GM12878 (cell line): ENCODE results near the gene SUPT4H1. TPM values are rescaled to one million over a fixed set of nuclear protein-coding genes. Genes with fewer than 3 reads are reported as not detected.

Experiments used
- ATAC-seq: fragments of 200-7000 bp; cut with Tn5 transposase; 3 replicates; pipeline ENCODE4 v1.9.1; 2020; ENCODE audit warnings: mild to moderate bottlenecking, moderate library complexity
- BruUV-seq: library from RNA; stranded (reverse); fragments of 400-500 nt; replicated peaks from 2 replicates; lab custom pipeline; 2021; lab: Mats Ljungman, UMichigan
- CTCF ChIA-PET: fragments of 300-600 bp; sonication (Branson Sonifier 250); formaldehyde crosslinking; extraction: SDS; loops from one replicate; lab custom pipeline; 2021; ENCODE audit warnings: inconsistent platforms; lab: Yijun Ruan, JAX
- POLR2A ChIA-PET: fragments of 350-600 bp; formaldehyde crosslinking; extraction: SDS; loops from one replicate; lab custom pipeline; 2021; ENCODE audit warnings: inconsistent platforms; lab: Charles Lee
- RAD21 ChIA-PET: fragments of 300-600 bp; sonication (Branson Sonifier 250); formaldehyde crosslinking; loops from one replicate; lab custom pipeline; 2023; ENCODE audit warnings: antibody characterized with exemption; ENCODE audit not compliant: unreplicated experiment; lab: Charles Lee
- SMC1A ChIA-PET: fragments of 300-600 bp; sonication (Branson Sonifier 250); formaldehyde crosslinking; loops from one replicate; lab custom pipeline; 2023; ENCODE audit not compliant: unreplicated experiment, uncharacterized antibody; lab: Charles Lee
- DNase-seq: peaks from one replicate; pipeline ENCODE4 v3.0.0-alpha.2; 2011; ENCODE audit warnings: low read depth, low spot score
- FAIRE-seq: peaks from 3 replicates; lab custom pipeline; 2011; peaks lifted over from hg19 to GRCh38; lab: Jason Lieb, UNC
- H2AFZ ChIP-seq: 2 replicates; pipeline ENCODE4 v1.6.0; 2011; ENCODE audit warnings: low read depth, low read length, control low read depth; ENCODE audit not compliant: control insufficient read depth
- H3K27ac ChIP-seq: 2 replicates; pipeline ENCODE4 v1.5.1; 2011; ENCODE audit warnings: control low read depth; ENCODE audit not compliant: control insufficient read depth, insufficient read depth
- H3K27me3 ChIP-seq, 2 experiments: replicated peaks in 1 of 2; 2 replicates each; pipeline versions ENCODE4 v1.6.0 to v1.6.1; 2011; ENCODE audit warnings: low read length in 1 of 2; ENCODE audit not compliant: control insufficient read depth in 2 of 2, insufficient read depth in 2 of 2
- H3K36me3 ChIP-seq, 2 experiments: 2 replicates each; pipeline ENCODE4 v1.5.1; 2011; ENCODE audit warnings: low read length in 1 of 2; ENCODE audit not compliant: control insufficient read depth in 2 of 2, insufficient read depth in 2 of 2
- H3K4me1 ChIP-seq: 2 replicates; pipeline ENCODE4 v1.6.1; 2011; ENCODE audit warnings: mild to moderate bottlenecking, low read length, moderate library complexity, mixed read lengths; ENCODE audit not compliant: control insufficient read depth, insufficient read depth
- H3K4me2 ChIP-seq: 2 replicates; pipeline ENCODE4 v1.6.0; 2011; ENCODE audit warnings: control low read depth; ENCODE audit not compliant: control insufficient read depth, insufficient read depth
- H3K4me3 ChIP-seq: fragments of 200-600 bp; sonication (generic); 2 replicates; pipeline ENCODE4 v1.5.1; 2016
- H3K79me2 ChIP-seq: 2 replicates; pipeline ENCODE4 v1.6.0; 2011; ENCODE audit warnings: low read length; ENCODE audit not compliant: control insufficient read depth, insufficient read depth
- H3K9ac ChIP-seq: 2 replicates; pipeline ENCODE4 v1.8.0; 2011; ENCODE audit warnings: low read length, control low read depth, mixed read lengths; ENCODE audit not compliant: control insufficient read depth, insufficient read depth
- H3K9me3 ChIP-seq: replicated peaks from 3 replicates; pipeline ENCODE4 v1.5.1; 2011; ENCODE audit warnings: mild to moderate bottlenecking, low read length; ENCODE audit not compliant: control insufficient read depth, insufficient read depth
- H4K20me1 ChIP-seq: 2 replicates; pipeline ENCODE4 v1.6.0; 2011; ENCODE audit not compliant: control insufficient read depth, insufficient read depth
- BCLAF1 ChIP-seq: fragments of 450-650 bp; IDR thresholded peaks from 2 replicates; pipeline ENCODE4 v1.6.1; 2017; ENCODE audit warnings: antibody characterized with exemption, mild to moderate bottlenecking, moderate library complexity
- BHLHE40 ChIP-seq, 2 experiments: fragments of 450-650 bp in 1 of 2; IDR thresholded peaks; 2 replicates each; pipeline ENCODE4 v1.6.1; 2011 to 2017; ENCODE audit warnings: low read depth in 2 of 2, borderline replicate concordance in 1 of 2, improper control_type of control experiment in 1 of 2, low read length in 1 of 2, mild to moderate bottlenecking in 1 of 2
- HDAC6 ChIP-seq: fragments of 200-600 bp; sonication (generic); IDR thresholded peaks from one replicate; pipeline ENCODE4 v1.8.0; 2017; ENCODE audit warnings: antibody characterized with exemption; ENCODE audit not compliant: unreplicated experiment
- JUND ChIP-seq: IDR thresholded peaks from 2 replicates; pipeline ENCODE4 v1.6.1; 2012; ENCODE audit warnings: low read depth, mild to moderate bottlenecking, low read length, improper control_type of control experiment, moderate library complexity
- NFYB ChIP-seq: IDR thresholded peaks from 2 replicates; pipeline ENCODE4 v1.6.1; 2011; ENCODE audit warnings: low read depth, mild to moderate bottlenecking, low read length, improper control_type of control experiment, moderate library complexity; ENCODE audit not compliant: insufficient read depth
- WRNIP1 ChIP-seq: IDR thresholded peaks from 2 replicates; pipeline ENCODE4 v1.6.1; 2011; ENCODE audit warnings: low read depth, low read length, improper control_type of control experiment, borderline replicate concordance
- WGBS: methylation state at CpG from one replicate; pipeline ENCODE4 v1.1.6; 2016; ENCODE audit warnings: low lambda C conversion rate; ENCODE audit not compliant: insufficient replicate concordance, insufficient coverage; ENCODE audit errors: missing lambda C conversion rate; 5-methylcytosine and 5-hydroxymethylcytosine counted together
- in situ Hi-C: fragments of 300-500 bp; cut with MboI; formaldehyde crosslinking; loops from 9 replicates; pipeline ENCODE4 v1.14.3; 2018; ENCODE audit warnings: mixed read lengths
- intact Hi-C: fragments of 100-400 bp; cut with micrococcal nuclease; formaldehyde crosslinking; loops from one replicate; pipeline ENCODE4 v1.14.2; 2022; ENCODE audit not compliant: unreplicated experiment
- polyA plus RNA-seq, 11 experiments: library from polyadenylated mRNA; depleted of rRNA in 4 of 11; unstranded in 6 of 11; stranded (reverse) in 5 of 11; fragments of >200 nt; fragmentation: Nextera tagmentation in 4 of 11; fragmentation: Illumina TruSeq in 1 of 11; extraction: Ambion mirVana in 4 of 11; extraction: Trizol in 1 of 11; gene quantifications; 1 replicate in 1 of 11; 2 replicates in 10 of 11; pipeline versions ENCODE4 v1.2.1 to v1.2.3, GENCODE V29; 2011 to 2016; ENCODE audit warnings: inconsistent platforms in 2 of 11, missing spikeins in 2 of 11, low read depth in 1 of 11
- total RNA-seq, 4 experiments: library from RNA; depleted of rRNA in 3 of 4; stranded (reverse); fragments of >200 nt in 3 of 4; fragmentation: Illumina TruSeq in 1 of 4; extraction: Trizol in 1 of 4; gene quantifications; 2 replicates each; pipeline versions ENCODE4 v1.2.1 to v1.2.3, GENCODE V29; 2013 to 2021
- TF ChIP-seq, protein P1 (sequence below): IDR thresholded peaks from 2 replicates; pipeline ENCODE4 v1.6.1; 2011; ENCODE audit warnings: low read depth, low read length, improper control_type of control experiment, borderline replicate concordance
- TF ChIP-seq, protein P2 (sequence below): fragments of 450-650 bp; IDR thresholded peaks from 2 replicates; pipeline ENCODE4 v1.6.1; 2018; ENCODE audit warnings: borderline replicate concordance, mild to moderate bottlenecking; ENCODE audit not compliant: partially characterized antibody

Gene SUPT4H1
- total and polyA plus RNA-seq, 10 of the 15 experiments (the other 5 are each of a cell fraction or from before 2014, with no cell fraction given) = 83.8 to 293 (median 128) TPM

- no peak for TF ChIP-seq JUND
Measured at GRCh38 chr17:58377093-58377601, 25.1 kb upstream of the SUPT4H1 start (continued).

DNA sequence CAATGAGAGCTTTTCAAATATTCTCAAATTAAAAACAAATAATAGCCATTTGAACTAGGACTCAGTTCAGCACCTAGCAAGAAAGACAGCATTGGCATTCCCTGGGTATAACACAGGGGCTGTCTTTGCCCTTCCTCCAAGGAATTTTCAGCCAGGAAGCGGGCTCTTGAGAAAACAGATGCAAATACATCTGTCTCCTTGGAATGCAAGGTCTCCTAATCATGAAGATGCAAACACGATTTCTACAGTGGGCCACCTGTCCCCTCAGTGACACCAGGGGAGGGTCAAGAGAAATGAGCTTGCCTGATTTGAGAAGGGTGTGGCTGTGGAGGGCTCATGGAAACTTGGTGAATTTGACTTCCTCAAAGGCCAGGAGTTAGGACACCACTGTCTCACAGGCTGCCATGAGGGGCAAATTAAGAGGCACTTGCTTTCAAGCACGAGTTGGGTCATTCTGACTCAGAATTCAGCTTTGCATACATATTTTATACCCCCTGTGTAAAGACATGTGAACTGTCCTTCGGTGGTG is 24.5 kb upstream of the SUPT4H1 start:
- Histone ChIP-seq H4K20me1 (no peaks in the 10 kb centered on the region), H3K27ac (no peak overlapping the region), H3K4me3 (no peak overlapping the region), H3K4me2 (no peak overlapping the region), H3K79me2 (peaks cover 2% of the 10 kb centered on the region; the same call in 1 of the 2 replicates), H3K9ac (no peak overlapping the region), H3K4me1 (no peaks in the 10 kb centered on the region), H3K27me3 (no peaks in the 10 kb centered on the region), H2AFZ (no peak overlapping the region), H3K36me3 (peaks cover 0 to 1% of the 10 kb centered on the region in 2 experiments; a peak in 2 of 4 replicates), H3K9me3 (no peaks in the 10 kb centered on the region)
- ChIA-PET CTCF (interaction anchor here (1.1 kb wide), 1 partner anchor 13 kb away, joined by 3 read pairs; no protein-coding TSS in a partner anchor), POLR2A (no interaction called here), RAD21 (interaction anchor here (1.1 to 1.4 kb wide), 5 partner anchors 12 to 59 kb away, joined by 3 to 4 read pairs (median 3); no protein-coding TSS in a partner anchor), SMC1A (interaction anchor here (1.1 to 1.5 kb wide), 2 partner anchors 32 to 50 kb away, joined by 3 read pairs; no protein-coding TSS in a partner anchor)
- DNase-seq (no peak), ATAC-seq (peak; percentile 39; the same call in 2 of the 3 replicates), FAIRE-seq (no peak)
- in situ Hi-C loops (no loop called here), intact Hi-C loops (no loop called here)
- TF ChIP-seq BHLHE40 (IDR thresholded peaks at IDR 0.05; ENCODE audit: borderline replicate concordance in 1 of 2, low read depth in 2 of 2, low read length in 1 of 2) = peak in 1 of 2 experiments; percentile 20; a peak in 1 of 4 replicates
- TF ChIP-seq, protein P1, sequence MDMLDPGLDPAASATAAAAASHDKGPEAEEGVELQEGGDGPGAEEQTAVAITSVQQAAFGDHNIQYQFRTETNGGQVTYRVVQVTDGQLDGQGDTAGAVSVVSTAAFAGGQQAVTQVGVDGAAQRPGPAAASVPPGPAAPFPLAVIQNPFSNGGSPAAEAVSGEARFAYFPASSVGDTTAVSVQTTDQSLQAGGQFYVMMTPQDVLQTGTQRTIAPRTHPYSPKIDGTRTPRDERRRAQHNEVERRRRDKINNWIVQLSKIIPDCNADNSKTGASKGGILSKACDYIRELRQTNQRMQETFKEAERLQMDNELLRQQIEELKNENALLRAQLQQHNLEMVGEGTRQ = no peak
- TF ChIP-seq WRNIP1 = no peak
- no peak for TF ChIP-seq HDAC6
- TF ChIP-seq, protein P2, sequence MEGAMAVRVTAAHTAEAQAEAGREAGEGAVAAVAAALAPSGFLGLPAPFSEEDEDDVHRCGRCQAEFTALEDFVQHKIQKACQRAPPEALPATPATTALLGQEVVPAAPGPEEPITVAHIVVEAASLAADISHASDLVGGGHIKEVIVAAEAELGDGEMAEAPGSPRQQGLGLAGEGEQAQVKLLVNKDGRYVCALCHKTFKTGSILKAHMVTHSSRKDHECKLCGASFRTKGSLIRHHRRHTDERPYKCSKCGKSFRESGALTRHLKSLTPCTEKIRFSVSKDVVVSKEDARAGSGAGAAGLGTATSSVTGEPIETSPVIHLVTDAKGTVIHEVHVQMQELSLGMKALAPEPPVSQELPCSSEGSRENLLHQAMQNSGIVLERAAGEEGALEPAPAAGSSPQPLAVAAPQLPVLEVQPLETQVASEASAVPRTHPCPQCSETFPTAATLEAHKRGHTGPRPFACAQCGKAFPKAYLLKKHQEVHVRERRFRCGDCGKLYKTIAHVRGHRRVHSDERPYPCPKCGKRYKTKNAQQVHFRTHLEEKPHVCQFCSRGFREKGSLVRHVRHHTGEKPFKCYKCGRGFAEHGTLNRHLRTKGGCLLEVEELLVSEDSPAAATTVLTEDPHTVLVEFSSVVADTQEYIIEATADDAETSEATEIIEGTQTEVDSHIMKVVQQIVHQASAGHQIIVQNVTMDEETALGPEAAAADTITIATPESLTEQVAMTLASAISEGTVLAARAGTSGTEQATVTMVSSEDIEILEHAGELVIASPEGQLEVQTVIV = no peak
- TF ChIP-seq BCLAF1 = no peak
- TF ChIP-seq NFYB = no peak
- WGBS = 10% methylated on average over 4 of the region's 4 CpGs
- no TSS peak for BruUV-seq
